IMR-90 (cell line): ENCODE results near the gene ANAPC1. TPM values are rescaled to one million over a fixed set of nuclear protein-coding genes. Genes with fewer than 3 reads are reported as not detected.
"Not testable (repeated sequence)": the region's sequence is repeated elsewhere in the genome, so short reads cannot be mapped to it uniquely, and the experiment has no call there.

ENCODE experiments used
- ATAC-seq: fragments of 200-7000 bp; cut with Tn5 transposase; 2 replicates; pipeline ENCODE4 v1.9.1; 2020; ENCODE audit warnings: low read depth, mild to moderate bottlenecking, moderate library complexity
- BruUV-seq: library from RNA; stranded (reverse); fragments of 400-500 nt; replicated peaks from 2 replicates; lab custom pipeline; 2021; lab: Mats Ljungman, UMichigan
- CTCF ChIA-PET: fragments of 300-600 bp; formaldehyde crosslinking; extraction: SDS; loops from one replicate; lab custom pipeline; 2021; ENCODE audit warnings: antibody characterized with exemption; lab: Yijun Ruan, JAX
- POLR2A ChIA-PET: fragments of 300-600 bp; sonication (Branson Sonifier 250); formaldehyde crosslinking; loops from one replicate; lab custom pipeline; 2022; ENCODE audit warnings: antibody characterized with exemption; ENCODE audit not compliant: unreplicated experiment; lab: Charles Lee
- DNase-seq: peaks from one replicate; pipeline ENCODE4 v3.0.0; 2013
- H2AFZ ChIP-seq: replicated peaks from 2 replicates; pipeline ENCODE3; 2013; ENCODE audit warnings: low read length, mild to moderate bottlenecking; ENCODE audit not compliant: poor library complexity
- H2AK5ac ChIP-seq: 2 replicates; pipeline ENCODE4 v1.6.1; 2013; ENCODE audit warnings: low read depth, low read length, inconsistent platforms
- H2AK9ac ChIP-seq: replicated peaks from 2 replicates; pipeline ENCODE3; 2013; ENCODE audit warnings: mild to moderate bottlenecking, low read depth, low read length, moderate library complexity; ENCODE audit not compliant: poor library complexity
- H2BK120ac ChIP-seq: 2 replicates; pipeline ENCODE4 v1.6.1; 2013; ENCODE audit warnings: low read depth, low read length, inconsistent platforms
- H2BK15ac ChIP-seq: 3 replicates; pipeline ENCODE4 v1.6.1; 2013; ENCODE audit warnings: low read depth, low read length, inconsistent platforms
- H2BK20ac ChIP-seq: 2 replicates; pipeline ENCODE4 v1.6.1; 2013; ENCODE audit warnings: low read depth, mild to moderate bottlenecking, inconsistent platforms, low read length, moderate library complexity
- H2BK5ac ChIP-seq: 2 replicates; pipeline ENCODE4 v1.6.1; 2013; ENCODE audit warnings: mild to moderate bottlenecking, low read depth, low read length, inconsistent platforms; ENCODE audit not compliant: poor library complexity, severe bottlenecking
- H3K14ac ChIP-seq: replicated peaks from 2 replicates; pipeline ENCODE4 v1.6.1; 2013; ENCODE audit warnings: low read depth, low read length, inconsistent platforms
- H3K18ac ChIP-seq: 2 replicates; pipeline ENCODE4 v1.6.1; 2013; ENCODE audit warnings: low read depth, low read length, control low read depth
- H3K23ac ChIP-seq: 2 replicates; pipeline ENCODE4 v1.6.1; 2013; ENCODE audit warnings: low read depth, low read length, inconsistent platforms
- H3K27ac ChIP-seq: 2 replicates; pipeline ENCODE4 v1.5.1; 2013; ENCODE audit warnings: mild to moderate bottlenecking, control low read depth, low read length; ENCODE audit not compliant: insufficient read depth
- H3K27me3 ChIP-seq: 2 replicates; pipeline ENCODE4 v1.6.1; 2013; ENCODE audit warnings: low read length; ENCODE audit not compliant: control insufficient read depth, insufficient read depth
- H3K36me3 ChIP-seq: 2 replicates; pipeline ENCODE4 v1.6.1; 2013; ENCODE audit warnings: low read length, mixed read lengths; ENCODE audit not compliant: control insufficient read depth, insufficient read depth
- H3K4ac ChIP-seq: 2 replicates; pipeline ENCODE4 v1.6.1; 2013; ENCODE audit warnings: low read depth, low read length, inconsistent platforms
- H3K4me1 ChIP-seq: 2 replicates; pipeline ENCODE4 v1.6.1; 2013; ENCODE audit warnings: low read length, mixed read lengths; ENCODE audit not compliant: control insufficient read depth, insufficient read depth
- H3K4me2 ChIP-seq: 2 replicates; pipeline ENCODE4 v1.6.1; 2013; ENCODE audit warnings: low read depth, mild to moderate bottlenecking, control low read depth, low read length, moderate library complexity
- H3K4me3 ChIP-seq: 2 replicates; pipeline ENCODE4 v1.5.1; 2013; ENCODE audit warnings: low read depth, mild to moderate bottlenecking, control low read depth, low read length, moderate library complexity; ENCODE audit not compliant: insufficient read depth
- H3K56ac ChIP-seq: 2 replicates; pipeline ENCODE4 v1.6.1; 2013; ENCODE audit warnings: low read length, inconsistent platforms; ENCODE audit not compliant: insufficient read depth; ENCODE audit errors: extremely low read depth
- H3K79me1 ChIP-seq, 2 experiments: 2 replicates each; pipeline ENCODE4 v1.6.1; 2013; ENCODE audit warnings: low read length in 2 of 2, inconsistent platforms in 1 of 2, low read depth in 1 of 2
- H3K9ac ChIP-seq: 2 replicates; pipeline ENCODE4 v1.6.1; 2013; ENCODE audit warnings: low read depth, low read length, control low read depth
- H3K9me1 ChIP-seq: 2 replicates; pipeline ENCODE4 v1.6.1; 2013; ENCODE audit warnings: low read length, inconsistent platforms; ENCODE audit not compliant: insufficient read depth
- H3K9me3 ChIP-seq: 2 replicates; pipeline ENCODE4 v1.6.1; 2013; ENCODE audit warnings: low read length; ENCODE audit not compliant: control insufficient read depth, insufficient read depth
- H4K20me1 ChIP-seq: 2 replicates; pipeline ENCODE4 v1.6.1; 2013; ENCODE audit warnings: low read length, inconsistent platforms; ENCODE audit not compliant: insufficient read depth
- H4K5ac ChIP-seq: 2 replicates; pipeline ENCODE4 v1.6.1; 2013; ENCODE audit warnings: mild to moderate bottlenecking, low read depth, low read length, control low read depth
- H4K8ac ChIP-seq, 2 experiments: 2 replicates each; pipeline ENCODE4 v1.6.1; 2013; ENCODE audit warnings: low read depth in 2 of 2, low read length in 2 of 2, control low read depth in 1 of 2, inconsistent platforms in 1 of 2
- H4K91ac ChIP-seq: 2 replicates; pipeline ENCODE4 v1.6.1; 2013; ENCODE audit warnings: low read depth, low read length, inconsistent platforms; ENCODE audit not compliant: insufficient read depth
- WGBS, 2 experiments: methylation state at CpG; one replicate each; pipeline versions ENCODE4 v1.1.5 to v1.1.7; 2013; ENCODE audit warnings: missing lambda C conversion rate in 2 of 2; ENCODE audit not compliant: insufficient read length in 1 of 2; ENCODE audit errors: extremely low coverage in 2 of 2; 5-methylcytosine and 5-hydroxymethylcytosine counted together
- dilution Hi-C: fragments of 300-500 bp; cut with HindIII; formaldehyde crosslinking; loops from one replicate; pipeline ENCODE4 v1.14.3; 2018; ENCODE audit warnings: low sequenced_read_pairs; ENCODE audit not compliant: unreplicated experiment
- in situ Hi-C: fragments of 300-500 bp; cut with MboI; formaldehyde crosslinking; loops from 3 replicates; pipeline ENCODE4 v1.14.3; 2019; ENCODE audit warnings: low sequenced_read_pairs, inconsistent platforms, mixed read lengths
- intact Hi-C: fragments of 100-400 bp; cut with micrococcal nuclease; formaldehyde crosslinking; loops from 2 replicates; pipeline ENCODE4 v1.10.0; 2022
- polyA plus RNA-seq, 3 experiments: library from polyadenylated mRNA; depleted of rRNA; stranded (reverse); fragments of >200 nt; gene quantifications; 2 replicates each; pipeline ENCODE4 v1.2.3, GENCODE V29; 2012; ENCODE audit warnings: low replicate concordance in 1 of 3
- total RNA-seq: library from RNA; depleted of rRNA; stranded (reverse); fragments of >200 nt; gene quantifications from 2 replicates; pipeline ENCODE4 v1.2.3, GENCODE V29; 2012

The ANAPC1 gene
- total and polyA plus RNA-seq, 2 of the 4 experiments (the other 2 are of a cell fraction): 14.6 to 50.7 TPM

- H4K8ac ChIP-seq, H3K36me3 ChIP-seq, ATAC-seq, H3K4me3 ChIP-seq, H3K79me1 ChIP-seq, H3K9ac ChIP-seq, DNase-seq, H3K27ac ChIP-seq, H2BK120ac ChIP-seq, H3K4me2 ChIP-seq, H4K20me1 ChIP-seq, dilution Hi-C loops, in situ Hi-C loops, H3K14ac ChIP-seq, H4K5ac ChIP-seq, H2BK15ac ChIP-seq, H3K4ac ChIP-seq, H2BK20ac ChIP-seq, H3K9me1 ChIP-seq, H4K91ac ChIP-seq, H3K27me3 ChIP-seq, H3K23ac ChIP-seq, CTCF ChIA-PET, POLR2A ChIA-PET, H3K4me1 ChIP-seq, H2AK9ac ChIP-seq, intact Hi-C loops, BruUV-seq, H2AK5ac ChIP-seq, H3K56ac ChIP-seq, H2AFZ ChIP-seq, H3K9me3 ChIP-seq, H3K18ac ChIP-seq, H2BK5ac ChIP-seq: not testable (repeated sequence)
- no CpG with 5 or more reads among the region's 3 CpGs for WGBS, 2 experiments
Observed at GRCh38 chr2:111752533-111752932, 131.5 kb downstream of the ANAPC1 start.

- H3K9me1 ChIP-seq, H3K56ac ChIP-seq, dilution Hi-C loops, H2AK9ac ChIP-seq, CTCF ChIA-PET, H3K18ac ChIP-seq, H2BK5ac ChIP-seq, intact Hi-C loops, H3K14ac ChIP-seq, H2BK20ac ChIP-seq, H3K4ac ChIP-seq, H4K5ac ChIP-seq, H3K79me1 ChIP-seq, H3K27ac ChIP-seq, ATAC-seq, H4K20me1 ChIP-seq, H3K9me3 ChIP-seq, H3K4me3 ChIP-seq, H3K36me3 ChIP-seq, H2BK15ac ChIP-seq, H3K23ac ChIP-seq, H4K8ac ChIP-seq, H2BK120ac ChIP-seq, in situ Hi-C loops, H3K9ac ChIP-seq, H4K91ac ChIP-seq, H3K27me3 ChIP-seq, POLR2A ChIA-PET, H2AFZ ChIP-seq, BruUV-seq, H3K4me1 ChIP-seq, DNase-seq, H3K4me2 ChIP-seq, H2AK5ac ChIP-seq: not testable (repeated sequence)
- no CpG with 5 or more reads among the region's 1 CpG for WGBS, 2 experiments
Observed at GRCh38 chr2:111750641-111751040, 133.4 kb downstream of the ANAPC1 start.
